Sigmoid colon (tissue), 4 donors: Measurements from ENCODE around the gene TBC1D22A.

Experiments used
- POLR2AphosphoS5 ChIP-seq, 4 donors: sonication (generic); formaldehyde crosslinking; IDR thresholded peaks; one replicate each; pipeline ENCODE4 v1.6.1; 2017; ENCODE audit warnings: antibody characterized with exemption in 4 of 4
- TF ChIP-seq, protein P1 (sequence below), 4 experiments: fragments of 450-650 bp in 3 of 4; fragments of 200-600 bp in 1 of 4; IDR thresholded peaks; one replicate each; pipeline ENCODE4 v1.5.1; 2016 to 2019; ENCODE audit warnings: antibody characterized with exemption in 4 of 4, mild to moderate bottlenecking in 3 of 4, moderate library complexity in 2 of 4

DNA sequence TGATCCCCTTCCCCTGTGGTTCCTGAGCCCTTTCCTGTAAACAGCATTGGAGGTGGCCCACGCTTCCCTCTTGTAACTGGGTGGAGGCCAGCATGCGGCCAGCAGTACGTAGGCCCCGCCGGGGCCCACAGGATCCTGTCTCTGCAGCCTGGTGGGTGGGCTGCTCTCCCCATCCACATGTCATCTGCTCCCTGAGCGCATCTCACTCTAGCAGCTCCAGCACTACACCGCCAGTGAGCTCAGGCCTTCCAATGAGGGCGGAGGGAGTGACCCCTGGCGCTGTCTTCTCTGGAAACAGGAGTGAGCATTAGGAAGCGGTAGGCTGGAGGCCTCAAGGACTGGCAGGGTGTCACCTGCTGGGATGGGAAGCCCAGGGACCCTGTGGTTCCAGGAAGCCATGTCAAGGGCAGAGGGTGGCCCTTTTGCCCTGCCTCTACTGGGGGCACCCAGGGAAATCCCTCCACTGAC lies 363.9 kb downstream of the TBC1D22A start:
- TF ChIP-seq, protein P1, sequence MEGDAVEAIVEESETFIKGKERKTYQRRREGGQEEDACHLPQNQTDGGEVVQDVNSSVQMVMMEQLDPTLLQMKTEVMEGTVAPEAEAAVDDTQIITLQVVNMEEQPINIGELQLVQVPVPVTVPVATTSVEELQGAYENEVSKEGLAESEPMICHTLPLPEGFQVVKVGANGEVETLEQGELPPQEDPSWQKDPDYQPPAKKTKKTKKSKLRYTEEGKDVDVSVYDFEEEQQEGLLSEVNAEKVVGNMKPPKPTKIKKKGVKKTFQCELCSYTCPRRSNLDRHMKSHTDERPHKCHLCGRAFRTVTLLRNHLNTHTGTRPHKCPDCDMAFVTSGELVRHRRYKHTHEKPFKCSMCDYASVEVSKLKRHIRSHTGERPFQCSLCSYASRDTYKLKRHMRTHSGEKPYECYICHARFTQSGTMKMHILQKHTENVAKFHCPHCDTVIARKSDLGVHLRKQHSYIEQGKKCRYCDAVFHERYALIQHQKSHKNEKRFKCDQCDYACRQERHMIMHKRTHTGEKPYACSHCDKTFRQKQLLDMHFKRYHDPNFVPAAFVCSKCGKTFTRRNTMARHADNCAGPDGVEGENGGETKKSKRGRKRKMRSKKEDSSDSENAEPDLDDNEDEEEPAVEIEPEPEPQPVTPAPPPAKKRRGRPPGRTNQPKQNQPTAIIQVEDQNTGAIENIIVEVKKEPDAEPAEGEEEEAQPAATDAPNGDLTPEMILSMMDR (IDR thresholded peaks at IDR 0.05), result no peak
- TF ChIP-seq POLR2AphosphoS5 (IDR thresholded peaks at IDR 0.05), result no peak
